Measurements from ENCODE around the gene CLIP1. TPM values are rescaled to one million over a fixed set of nuclear protein-coding genes. Genes with fewer than 3 reads are reported as not detected.

CLIP1 gene
- total RNA-seq, 3 donors from 2014 or later = 43.5 to 170 (median 45.0) TPM

DNA sequence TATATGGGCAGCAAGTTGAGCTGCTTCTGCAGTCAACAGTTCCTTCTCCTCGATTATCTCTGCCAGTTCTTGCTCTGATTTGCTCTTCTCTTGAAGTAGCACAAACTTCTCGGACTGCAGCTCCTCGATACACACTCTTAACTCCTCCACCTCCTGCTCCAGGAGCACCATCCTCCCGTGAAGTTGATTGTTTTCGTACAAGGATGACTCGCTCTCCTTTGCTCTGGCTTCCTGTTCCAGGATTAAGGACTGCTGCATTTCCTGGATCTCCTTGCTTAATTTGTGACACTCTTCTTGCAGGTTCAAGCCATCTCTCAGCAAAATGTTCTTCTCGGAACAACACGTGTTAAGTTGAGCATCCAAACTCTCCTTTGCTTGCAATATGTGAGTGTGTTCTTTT, 100.0 kb downstream of the CLIP1 start:
- intact Hi-C loops (cut with DNase I, micrococcal nuclease) = no loop called here
- H3K9me3 ChIP-seq = no peaks in the 10 kb centered on the region
- no peak overlapping the region for H3K4me3 ChIP-seq
- ATAC-seq (no peak), DNase-seq (no peak)
- H3K4me1 ChIP-seq (ENCODE audit: low read depth) = no peaks in the 10 kb centered on the region
- no peaks in the 10 kb centered on the region for H3K36me3 ChIP-seq (ENCODE audit: low read depth)
- TF ChIP-seq, protein P1, sequence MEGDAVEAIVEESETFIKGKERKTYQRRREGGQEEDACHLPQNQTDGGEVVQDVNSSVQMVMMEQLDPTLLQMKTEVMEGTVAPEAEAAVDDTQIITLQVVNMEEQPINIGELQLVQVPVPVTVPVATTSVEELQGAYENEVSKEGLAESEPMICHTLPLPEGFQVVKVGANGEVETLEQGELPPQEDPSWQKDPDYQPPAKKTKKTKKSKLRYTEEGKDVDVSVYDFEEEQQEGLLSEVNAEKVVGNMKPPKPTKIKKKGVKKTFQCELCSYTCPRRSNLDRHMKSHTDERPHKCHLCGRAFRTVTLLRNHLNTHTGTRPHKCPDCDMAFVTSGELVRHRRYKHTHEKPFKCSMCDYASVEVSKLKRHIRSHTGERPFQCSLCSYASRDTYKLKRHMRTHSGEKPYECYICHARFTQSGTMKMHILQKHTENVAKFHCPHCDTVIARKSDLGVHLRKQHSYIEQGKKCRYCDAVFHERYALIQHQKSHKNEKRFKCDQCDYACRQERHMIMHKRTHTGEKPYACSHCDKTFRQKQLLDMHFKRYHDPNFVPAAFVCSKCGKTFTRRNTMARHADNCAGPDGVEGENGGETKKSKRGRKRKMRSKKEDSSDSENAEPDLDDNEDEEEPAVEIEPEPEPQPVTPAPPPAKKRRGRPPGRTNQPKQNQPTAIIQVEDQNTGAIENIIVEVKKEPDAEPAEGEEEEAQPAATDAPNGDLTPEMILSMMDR (IDR thresholded peaks at IDR 0.05) = no peak

DNA sequence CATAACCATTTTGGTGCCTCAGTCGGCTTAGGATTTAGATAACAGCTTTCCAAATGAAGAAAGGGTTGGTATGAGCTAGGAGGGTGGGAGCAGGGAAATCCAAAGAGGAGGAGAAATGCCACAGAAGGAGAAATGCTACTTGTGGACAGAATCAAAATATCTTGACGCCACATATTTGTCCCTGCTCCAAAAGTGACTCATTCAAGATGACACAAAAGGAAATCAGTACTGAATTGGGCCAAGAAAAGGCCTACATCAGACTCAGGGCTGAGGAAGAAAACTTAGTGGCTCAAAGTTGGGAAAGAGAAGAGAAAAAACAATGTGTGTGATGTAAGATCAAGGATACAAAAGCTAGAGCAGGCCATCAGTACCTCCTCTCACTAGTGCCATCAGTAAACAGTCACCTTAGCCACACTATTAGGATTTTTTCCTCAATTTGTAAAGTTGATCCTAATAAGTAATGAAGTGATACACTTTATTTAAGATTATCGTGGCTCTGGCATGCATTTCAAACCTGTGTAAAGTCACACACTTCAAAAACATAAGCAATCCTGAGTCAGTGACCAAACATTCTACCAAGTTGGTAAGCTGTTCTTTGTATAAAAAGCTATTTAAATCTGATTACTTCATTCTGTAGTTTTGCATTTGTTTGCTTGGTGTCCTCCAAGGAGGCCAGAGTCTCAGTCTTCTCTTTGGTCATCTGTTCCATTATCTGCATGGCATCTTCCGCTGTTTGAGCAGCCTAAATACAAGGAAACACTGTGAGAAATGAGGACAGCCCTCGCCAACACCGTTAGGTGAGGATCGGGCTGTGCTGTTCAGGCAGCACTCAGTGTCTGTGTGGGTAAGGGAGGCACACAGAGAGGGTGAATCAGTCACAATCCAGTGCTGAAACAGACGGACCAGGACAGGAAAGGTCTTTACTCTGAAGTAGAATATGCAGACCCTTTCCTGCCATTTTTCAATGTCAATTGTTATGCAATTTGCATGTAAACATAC, 103.6 kb downstream of the CLIP1 start:
- Histone ChIP-seq H3K4me3 (no peak overlapping the region), H3K4me1 (ENCODE audit: low read depth) (no peaks in the 10 kb centered on the region), H3K9me3 (no peaks in the 10 kb centered on the region), H3K36me3 (ENCODE audit: low read depth) (no peaks in the 10 kb centered on the region)
- intact Hi-C loops (cut with DNase I, micrococcal nuclease) = no loop called here
- DNase-seq = peak in 1 of 3 donors; percentile 9
- TF ChIP-seq, protein P1 (IDR thresholded peaks at IDR 0.05) = no peak
- peak; percentile 40 for ATAC-seq

DNA sequence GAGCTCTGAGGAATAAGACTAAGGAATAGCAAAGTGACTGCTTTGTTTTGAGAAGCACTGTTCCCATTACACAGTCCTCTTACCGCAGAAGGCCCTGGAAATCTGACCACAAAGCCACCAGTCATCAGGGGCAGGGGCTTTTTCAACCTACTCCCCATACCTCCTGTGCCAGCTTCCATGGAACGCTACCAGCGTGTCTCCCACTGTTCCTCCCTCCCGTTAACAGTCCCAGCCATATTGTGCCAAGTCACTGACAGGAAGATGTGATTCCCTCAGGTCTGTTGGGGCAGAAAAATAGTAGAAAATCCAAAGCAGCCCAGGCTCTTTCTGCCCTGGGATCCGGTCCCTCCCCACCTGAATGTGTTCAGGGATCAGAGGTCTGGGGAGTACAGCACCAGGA, 109.5 kb downstream of the CLIP1 start:
- TF ChIP-seq, protein P1 (IDR thresholded peaks at IDR 0.05) = no peak
- Histone ChIP-seq H3K9me3 (no peaks in the 10 kb centered on the region), H3K4me3 (no peak overlapping the region), H3K4me1 (ENCODE audit: low read depth) (no peaks in the 10 kb centered on the region), H3K36me3 (ENCODE audit: low read depth) (no peaks in the 10 kb centered on the region)
- DNase-seq (no peak), ATAC-seq (no peak)
- intact Hi-C loops (cut with DNase I, micrococcal nuclease) = no loop called here

DNA sequence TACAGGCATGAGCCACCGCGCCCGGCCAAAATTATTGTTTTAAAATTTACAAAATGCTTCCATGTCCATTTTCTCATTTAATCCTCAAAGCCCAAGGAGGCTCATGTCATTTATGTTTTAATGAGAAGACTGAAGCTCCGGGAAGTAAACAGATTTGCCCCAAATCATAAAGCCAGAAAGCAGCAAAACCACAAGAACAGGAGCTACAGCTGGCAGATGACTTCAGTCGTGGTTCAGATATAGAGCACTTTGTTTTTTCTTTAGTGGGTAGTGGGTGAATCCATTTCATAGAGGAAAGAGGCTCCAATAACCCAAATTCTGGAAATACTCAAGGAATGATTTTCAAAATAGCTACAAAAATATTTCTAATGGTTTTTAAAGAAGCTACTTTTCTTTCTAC, 110.8 kb downstream of the CLIP1 start:
- H3K4me3 ChIP-seq = no peak overlapping the region
- DNase-seq = no peak
- intact Hi-C loops (cut with DNase I, micrococcal nuclease) = no loop called here
- no peak for ATAC-seq
- TF ChIP-seq, protein P1 (IDR thresholded peaks at IDR 0.05) = no peak
- no peaks in the 10 kb centered on the region for H3K36me3 ChIP-seq (ENCODE audit: low read depth)
- H3K9me3 ChIP-seq = no peaks in the 10 kb centered on the region
- no peaks in the 10 kb centered on the region for H3K4me1 ChIP-seq (ENCODE audit: low read depth)

DNA sequence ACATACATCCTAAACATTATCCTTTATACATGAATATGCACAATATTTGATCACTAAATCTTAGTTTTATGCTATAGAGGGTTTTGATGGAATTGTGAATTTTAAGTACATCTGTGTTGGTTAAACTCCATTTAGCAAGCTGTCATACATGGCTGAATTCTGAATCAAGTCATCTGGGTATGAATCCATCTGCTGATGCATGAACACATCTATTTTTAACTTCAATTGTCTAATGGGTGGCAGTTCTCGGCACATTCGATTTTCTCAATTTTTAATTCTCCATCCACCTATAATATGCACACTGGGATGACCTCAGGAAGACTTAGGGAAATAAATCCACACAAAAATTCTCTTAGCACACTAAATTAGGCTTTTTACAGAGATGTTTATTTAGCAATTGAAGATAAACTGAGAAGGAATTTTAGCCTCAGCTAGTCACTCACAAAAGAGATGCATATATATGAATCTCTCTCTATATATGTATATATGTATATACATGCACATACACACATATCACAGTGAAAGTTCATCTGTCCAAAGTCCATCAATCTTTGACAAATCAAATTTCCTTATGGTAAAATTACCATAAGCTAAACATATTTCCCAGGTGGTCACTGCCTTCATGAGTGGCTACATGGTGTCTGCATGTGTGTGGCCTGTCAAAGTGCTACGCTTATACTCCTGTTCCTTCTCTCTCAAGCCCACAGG, 111.7 kb downstream of the CLIP1 start:
- Histone ChIP-seq H3K9me3 (no peaks in the 10 kb centered on the region), H3K4me3 (no peak overlapping the region), H3K4me1 (ENCODE audit: low read depth) (no peaks in the 10 kb centered on the region), H3K36me3 (ENCODE audit: low read depth) (no peaks in the 10 kb centered on the region)
- TF ChIP-seq, protein P1 (IDR thresholded peaks at IDR 0.05) = no peak
- no peak for DNase-seq
- intact Hi-C loops (cut with DNase I, micrococcal nuclease) = no loop called here
- no peak for ATAC-seq
